Type B pancreatic cell (in vitro differentiated cells): ENCODE results near the gene CPLX1. TPM values are rescaled to one million over a fixed set of nuclear protein-coding genes. Genes with fewer than 3 reads are reported as not detected.

Source experiments
- DNase-seq: peaks from one replicate; pipeline ENCODE4 v3.0.0; 2021; ENCODE audit warnings: mixed read lengths; ENCODE audit not compliant: unreplicated experiment; ENCODE audit errors: extremely low spot score
- H3K27ac Mint-ChIP-seq: 2 replicates; pipeline ENCODE4 v1.8.0; 2021; ENCODE audit warnings: mild to moderate bottlenecking, mixed read lengths
- H3K27me3 Mint-ChIP-seq: 2 replicates; pipeline ENCODE4 v1.8.0; 2021; ENCODE audit warnings: mixed read lengths
- H3K36me3 Mint-ChIP-seq: 2 replicates; pipeline ENCODE4 v1.8.0; 2021; ENCODE audit warnings: mixed read lengths
- H3K4me1 Mint-ChIP-seq: one replicate; pipeline ENCODE4 v1.8.0; 2021; ENCODE audit warnings: mixed read lengths; ENCODE audit not compliant: unreplicated experiment
- H3K4me3 Mint-ChIP-seq: 2 replicates; pipeline ENCODE4 v1.8.0; 2021; ENCODE audit warnings: mild to moderate bottlenecking, mixed read lengths
- H3K9me3 Mint-ChIP-seq: 2 replicates; pipeline ENCODE4 v1.8.0; 2021; ENCODE audit warnings: mixed read lengths
- total RNA-seq: library from RNA; stranded (reverse); gene quantifications from 2 replicates; pipeline ENCODE4 v1.2.1, GENCODE V29; 2021; ENCODE audit warnings: low replicate concordance
- TF ChIP-seq, protein P1 (sequence below): fragments of 200-600 bp; sonication (generic); conservative IDR thresholded peaks from 2 replicates; pipeline ENCODE4 v1.5.0; 2021; ENCODE audit warnings: antibody characterized with exemption, mild to moderate bottlenecking

Gene CPLX1
- total RNA-seq, 1 donor from 2014 or later, result 5.6 TPM

DNA sequence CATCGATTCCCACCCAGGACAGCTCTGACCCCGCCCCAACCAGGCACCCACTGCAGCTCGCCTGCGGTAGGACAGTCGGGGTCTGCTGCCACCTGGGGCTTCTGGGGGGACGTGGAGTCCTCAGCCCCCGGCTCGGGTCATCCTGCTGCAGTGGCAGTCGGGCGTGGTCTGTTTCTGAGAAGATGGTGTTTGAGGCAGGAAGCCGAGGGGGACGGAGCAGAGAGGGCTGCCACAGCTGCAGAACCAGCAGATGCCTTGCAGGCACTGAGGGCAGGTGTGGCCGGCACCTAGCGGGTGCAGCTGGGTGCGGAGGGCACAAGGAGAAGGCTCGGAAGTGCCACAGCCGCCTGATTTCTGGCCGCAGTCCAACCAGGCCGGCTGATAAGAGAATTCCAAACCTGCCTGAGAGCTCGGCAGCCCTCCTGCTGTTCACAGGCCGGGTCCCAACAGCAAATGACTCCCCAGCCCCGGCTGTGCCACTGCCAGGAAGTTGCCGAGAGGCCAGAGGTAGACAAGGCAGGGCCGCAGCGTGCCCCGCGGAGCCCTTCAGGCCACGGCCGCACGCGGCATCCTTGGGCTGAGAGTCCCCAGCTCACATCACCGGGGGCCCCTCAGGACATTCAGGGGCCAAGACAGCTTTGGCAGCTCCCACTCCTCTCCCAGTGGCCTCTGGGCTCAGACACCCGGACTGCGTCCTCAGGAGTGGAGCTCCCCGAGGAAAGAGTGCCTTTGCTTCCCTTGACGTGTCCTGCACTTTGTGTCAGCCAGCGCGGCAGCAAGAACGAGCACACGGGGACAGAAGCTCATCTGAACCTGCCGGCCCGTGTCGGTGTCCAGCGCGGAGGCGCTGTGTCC lies 9.4 kb upstream of the CPLX1 start:
- Mint-ChIP-seq H3K36me3 (peaks cover 3% of the 10 kb centered on the region), H3K4me3 (no peak overlapping the region), H3K27me3 (no peaks in the 10 kb centered on the region), H3K9me3 (peaks cover 4% of the 10 kb centered on the region), H3K4me1 (no peaks in the 10 kb centered on the region), H3K27ac (no peak overlapping the region)
- TF ChIP-seq, protein P1, sequence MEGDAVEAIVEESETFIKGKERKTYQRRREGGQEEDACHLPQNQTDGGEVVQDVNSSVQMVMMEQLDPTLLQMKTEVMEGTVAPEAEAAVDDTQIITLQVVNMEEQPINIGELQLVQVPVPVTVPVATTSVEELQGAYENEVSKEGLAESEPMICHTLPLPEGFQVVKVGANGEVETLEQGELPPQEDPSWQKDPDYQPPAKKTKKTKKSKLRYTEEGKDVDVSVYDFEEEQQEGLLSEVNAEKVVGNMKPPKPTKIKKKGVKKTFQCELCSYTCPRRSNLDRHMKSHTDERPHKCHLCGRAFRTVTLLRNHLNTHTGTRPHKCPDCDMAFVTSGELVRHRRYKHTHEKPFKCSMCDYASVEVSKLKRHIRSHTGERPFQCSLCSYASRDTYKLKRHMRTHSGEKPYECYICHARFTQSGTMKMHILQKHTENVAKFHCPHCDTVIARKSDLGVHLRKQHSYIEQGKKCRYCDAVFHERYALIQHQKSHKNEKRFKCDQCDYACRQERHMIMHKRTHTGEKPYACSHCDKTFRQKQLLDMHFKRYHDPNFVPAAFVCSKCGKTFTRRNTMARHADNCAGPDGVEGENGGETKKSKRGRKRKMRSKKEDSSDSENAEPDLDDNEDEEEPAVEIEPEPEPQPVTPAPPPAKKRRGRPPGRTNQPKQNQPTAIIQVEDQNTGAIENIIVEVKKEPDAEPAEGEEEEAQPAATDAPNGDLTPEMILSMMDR, result no peak
- DNase-seq, result no peak

DNA sequence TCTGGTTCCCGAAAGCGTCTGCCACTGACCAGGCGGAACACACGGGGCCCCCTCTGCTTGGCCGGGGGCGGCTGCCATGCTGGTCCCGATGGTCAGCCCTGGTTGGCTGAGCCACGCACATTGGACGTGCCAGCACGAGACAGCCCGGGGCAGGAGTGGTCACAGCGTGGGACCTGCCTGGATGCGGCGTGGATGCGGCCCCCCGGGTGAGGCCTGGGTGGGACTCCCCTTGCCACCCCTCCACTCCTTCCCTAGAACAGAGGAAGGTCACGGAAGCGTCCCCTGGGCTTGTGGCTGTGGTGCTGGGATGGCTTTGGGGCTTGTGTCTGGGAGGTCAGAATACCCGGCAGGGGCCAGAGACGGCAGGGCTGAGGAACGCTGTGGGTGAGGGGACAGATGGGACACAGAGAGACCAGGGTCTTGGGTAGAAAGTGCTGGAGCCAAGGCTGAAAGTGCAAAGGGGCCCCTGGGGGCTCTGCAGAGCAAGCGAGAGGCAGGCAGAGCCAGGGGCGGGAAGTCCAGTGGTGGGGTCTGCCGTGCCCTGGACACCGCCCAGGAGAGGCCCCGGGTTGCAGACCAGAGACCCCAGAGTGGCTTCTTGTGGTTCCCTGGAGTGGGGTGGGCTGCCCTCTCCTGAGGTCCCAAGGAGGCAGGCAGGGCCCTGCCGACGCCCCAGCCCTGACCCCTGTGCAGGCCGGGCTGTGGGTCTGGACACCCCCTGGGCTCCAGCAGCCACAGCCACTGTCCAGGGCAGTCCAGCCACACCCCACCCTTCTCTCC lies 8.6 kb upstream of the CPLX1 start:
- Mint-ChIP-seq H3K4me3 (no peak overlapping the region), H3K27me3 (peaks cover 1% of the 10 kb centered on the region), H3K36me3 (peaks cover 3% of the 10 kb centered on the region), H3K27ac (no peak overlapping the region), H3K4me1 (no peaks in the 10 kb centered on the region), H3K9me3 (peaks cover 4% of the 10 kb centered on the region)
- DNase-seq, result no peak
- TF ChIP-seq, protein P1, result no peak

DNA sequence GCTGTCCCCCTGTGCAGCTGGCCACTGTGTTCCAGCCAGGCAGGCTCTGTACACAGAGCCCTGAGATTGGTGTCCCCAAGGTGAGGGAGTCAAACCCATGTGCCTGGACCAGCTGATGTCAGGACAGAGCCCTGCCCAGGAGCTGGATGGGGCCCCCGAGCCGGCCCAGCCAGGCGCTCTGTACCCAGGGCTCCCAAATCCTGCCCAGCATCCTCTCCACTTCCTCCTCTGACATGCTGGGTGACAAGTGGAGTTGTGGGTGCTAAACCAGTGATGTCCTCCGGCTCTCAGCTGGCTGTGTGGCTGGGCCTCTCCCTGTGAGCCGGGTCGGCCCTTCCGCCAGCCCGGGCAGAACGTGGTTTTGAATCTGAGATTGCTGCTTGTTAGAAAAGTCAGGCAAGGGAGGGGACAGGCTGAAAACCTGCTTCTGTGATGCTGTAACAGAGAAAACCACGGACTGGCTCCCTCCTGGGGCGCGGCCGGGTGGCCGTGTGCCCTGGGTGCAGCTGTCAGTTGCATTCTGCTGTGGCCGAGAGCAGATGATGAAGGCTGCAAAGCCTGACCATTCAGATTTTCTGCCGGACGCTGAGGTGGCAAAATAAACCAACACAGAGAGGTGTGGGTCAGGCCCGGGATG lies 7.9 kb upstream of the CPLX1 start:
- H3K36me3 Mint-ChIP-seq, result peaks cover 2% of the 10 kb centered on the region
- no peak overlapping the region for H3K27ac Mint-ChIP-seq
- peaks cover 4% of the 10 kb centered on the region for H3K9me3 Mint-ChIP-seq
- DNase-seq, result no peak
- no peak overlapping the region for H3K4me3 Mint-ChIP-seq
- TF ChIP-seq, protein P1, result no peak
- H3K4me1 Mint-ChIP-seq, result no peaks in the 10 kb centered on the region
- peaks cover 6% of the 10 kb centered on the region for H3K27me3 Mint-ChIP-seq

DNA sequence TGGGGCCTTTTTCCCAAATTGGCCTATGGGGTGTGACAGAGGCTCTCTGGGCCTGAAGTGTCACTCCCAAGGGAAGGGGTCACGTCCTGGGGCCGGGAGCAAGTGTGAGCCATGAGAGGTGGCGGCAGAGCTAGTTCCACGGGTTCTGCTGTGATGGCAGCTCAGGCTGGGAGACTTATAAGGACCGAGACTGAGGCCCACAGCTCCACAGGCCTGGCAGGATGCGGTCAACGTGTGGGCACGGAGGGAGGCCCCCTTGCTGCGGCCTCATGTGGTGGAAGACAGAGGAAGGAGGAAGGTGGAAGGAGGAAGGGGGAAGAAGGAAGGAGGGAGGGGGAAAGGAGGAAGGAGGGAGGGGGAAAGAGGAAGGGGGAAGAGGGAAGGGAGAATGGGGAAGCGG lies 7.2 kb upstream of the CPLX1 start:
- Mint-ChIP-seq H3K36me3 (no peaks in the 10 kb centered on the region), H3K9me3 (peaks cover 4% of the 10 kb centered on the region), H3K27ac (no peak overlapping the region), H3K27me3 (peaks cover 13% of the 10 kb centered on the region), H3K4me3 (no peak overlapping the region), H3K4me1 (no peaks in the 10 kb centered on the region)
- TF ChIP-seq, protein P1, result no peak
- no peak for DNase-seq

DNA sequence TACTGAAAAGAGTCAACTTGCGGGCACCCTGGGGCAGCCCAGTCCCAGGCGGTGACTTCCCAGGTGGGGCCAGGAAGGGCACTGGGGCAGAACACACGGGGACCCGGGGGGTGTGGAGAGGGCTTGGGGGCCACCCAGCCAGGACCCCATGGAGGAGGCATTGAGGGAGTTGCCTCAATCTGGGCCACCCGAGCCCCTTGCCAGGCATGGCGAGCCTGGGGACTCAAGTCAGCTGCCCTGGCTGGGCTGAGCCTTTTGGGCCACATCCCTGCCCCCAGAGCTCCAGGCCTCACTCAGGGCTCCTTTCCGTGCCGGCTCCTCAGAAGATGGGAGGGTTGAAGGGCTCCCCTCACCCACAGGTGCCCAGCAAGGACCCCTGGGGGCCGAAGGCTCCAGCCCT lies 6.6 kb upstream of the CPLX1 start:
- H3K27ac Mint-ChIP-seq, result no peak overlapping the region
- no peak overlapping the region for H3K4me3 Mint-ChIP-seq
- TF ChIP-seq, protein P1, result no peak
- DNase-seq, result no peak
- no peaks in the 10 kb centered on the region for H3K9me3 Mint-ChIP-seq
- peaks cover 19% of the 10 kb centered on the region for H3K27me3 Mint-ChIP-seq
- H3K36me3 Mint-ChIP-seq, result no peaks in the 10 kb centered on the region
- no peaks in the 10 kb centered on the region for H3K4me1 Mint-ChIP-seq
